Uterus (tissue), 4 donors: ENCODE measurements around the gene POLR1E. TPM values are rescaled to one million over a fixed set of nuclear protein-coding genes. Genes with fewer than 3 reads are reported as not detected.

Experiments used
- DNase-seq, 2 donors: peaks; one replicate each; pipeline ENCODE4 v3.0.0-alpha.2; 2019 to 2020
- H3K27ac ChIP-seq, 2 donors: fragments of 200-600 bp; sonication (generic); 1 replicate in 1 of 2; 2 replicates in 1 of 2; pipeline ENCODE4 v1.5.1; 2016 to 2018
- H3K27me3 ChIP-seq, 2 donors: fragments of 200-600 bp; sonication (generic); one replicate each; pipeline ENCODE4 v1.5.1; 2018 to 2019; ENCODE audit warnings: control low read depth in 1 of 2
- H3K36me3 ChIP-seq, 2 donors: fragments of 200-600 bp; sonication (generic); one replicate each; pipeline ENCODE4 v1.5.1; 2019; ENCODE audit warnings: control low read depth in 1 of 2
- H3K4me1 ChIP-seq, 2 donors: fragments of 200-600 bp; sonication (generic); one replicate each; pipeline ENCODE4 v1.5.1; 2018 to 2019; ENCODE audit warnings: control low read depth in 1 of 2
- H3K4me3 ChIP-seq, 2 donors: fragments of 200-600 bp; sonication (generic); 1 replicate in 1 of 2; 2 replicates in 1 of 2; pipeline ENCODE4 v1.5.1; 2018 to 2019; ENCODE audit warnings: mild to moderate bottlenecking in 1 of 2
- H3K9me3 ChIP-seq, 2 donors: fragments of 200-600 bp; sonication (generic); one replicate each; pipeline ENCODE4 v1.5.1; 2019; ENCODE audit warnings: control low read depth in 1 of 2
- POLR2A ChIP-seq, 2 donors: fragments of 450-650 bp; IDR thresholded peaks; one replicate each; pipeline ENCODE4 v1.6.1; 2016; ENCODE audit warnings: antibody characterized with exemption in 2 of 2, mild to moderate bottlenecking in 1 of 2, moderate library complexity in 1 of 2
- intact Hi-C: fragments of 100-400 bp; cut with DNase I; formaldehyde crosslinking; loops from one replicate; pipeline ENCODE4 v1.15.1; 2023; ENCODE audit warnings: low total_unique reads
- total RNA-seq, 4 donors: library from RNA; depleted of rRNA in 3 of 4; stranded (reverse); fragments of >200 nt in 3 of 4; gene quantifications; one replicate each; pipeline versions ENCODE4 v1.1.0 to v1.2.4, GENCODE V29; 2014 to 2023
- TF ChIP-seq, protein P1 (sequence below), 4 experiments: fragments of 200-600 bp in 2 of 4; fragments of 450-650 bp in 2 of 4; sonication (generic) in 2 of 4; IDR thresholded peaks; one replicate each; pipeline ENCODE4 v1.5.1; 2016 to 2019; ENCODE audit warnings: antibody characterized with exemption in 4 of 4, mild to moderate bottlenecking in 2 of 4, moderate library complexity in 1 of 4
- donor health status: DM: yes; HTN: yes; CAD: no.

POLR1E gene
- total RNA-seq, 4 donors from 2014 or later = 13.2 to 42.7 (median 35.8) TPM

DNA sequence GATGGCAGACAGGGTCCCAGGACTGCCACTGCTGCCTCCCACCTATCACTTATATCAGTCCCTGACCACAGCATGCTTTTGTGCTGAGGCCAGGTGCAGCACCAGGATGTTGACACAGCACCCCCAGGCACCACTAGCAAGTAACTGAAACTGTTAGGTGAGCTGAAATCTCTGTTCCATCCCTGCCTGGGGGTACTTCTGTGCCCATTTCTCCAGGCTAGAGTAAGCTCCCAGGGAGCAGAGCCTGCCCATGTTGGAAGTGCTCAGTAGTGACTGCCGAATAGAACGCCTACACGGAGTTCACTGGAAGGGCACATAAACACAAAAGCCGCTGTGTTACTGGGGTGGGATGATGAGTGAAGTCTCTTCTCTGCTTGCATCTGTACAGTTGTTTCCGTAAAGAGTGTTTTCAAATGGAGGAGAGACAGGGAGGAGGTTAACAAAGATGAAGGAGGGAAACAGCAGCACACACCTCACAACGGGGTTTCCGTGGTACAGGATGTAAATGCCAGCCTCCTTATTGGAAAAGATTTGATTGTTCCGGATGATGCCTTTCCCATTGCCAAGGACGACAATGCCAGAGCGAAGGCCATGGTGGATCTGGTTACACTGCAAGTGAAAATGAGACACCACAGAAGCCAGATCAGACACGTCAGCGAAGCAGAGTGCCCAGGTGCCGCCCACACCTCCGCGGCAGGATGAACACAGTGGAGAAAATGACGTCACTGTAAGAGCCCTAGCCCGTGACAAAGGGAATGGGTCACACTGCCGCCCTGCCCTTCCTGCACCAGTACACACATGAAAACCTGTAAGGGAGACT is 43.1 kb downstream of the POLR1E start:
- intact Hi-C loops = no loop called here
- H3K27ac ChIP-seq = no peak overlapping the region
- TF ChIP-seq POLR2A (IDR thresholded peaks at IDR 0.05) = no peak
- TF ChIP-seq, protein P1, sequence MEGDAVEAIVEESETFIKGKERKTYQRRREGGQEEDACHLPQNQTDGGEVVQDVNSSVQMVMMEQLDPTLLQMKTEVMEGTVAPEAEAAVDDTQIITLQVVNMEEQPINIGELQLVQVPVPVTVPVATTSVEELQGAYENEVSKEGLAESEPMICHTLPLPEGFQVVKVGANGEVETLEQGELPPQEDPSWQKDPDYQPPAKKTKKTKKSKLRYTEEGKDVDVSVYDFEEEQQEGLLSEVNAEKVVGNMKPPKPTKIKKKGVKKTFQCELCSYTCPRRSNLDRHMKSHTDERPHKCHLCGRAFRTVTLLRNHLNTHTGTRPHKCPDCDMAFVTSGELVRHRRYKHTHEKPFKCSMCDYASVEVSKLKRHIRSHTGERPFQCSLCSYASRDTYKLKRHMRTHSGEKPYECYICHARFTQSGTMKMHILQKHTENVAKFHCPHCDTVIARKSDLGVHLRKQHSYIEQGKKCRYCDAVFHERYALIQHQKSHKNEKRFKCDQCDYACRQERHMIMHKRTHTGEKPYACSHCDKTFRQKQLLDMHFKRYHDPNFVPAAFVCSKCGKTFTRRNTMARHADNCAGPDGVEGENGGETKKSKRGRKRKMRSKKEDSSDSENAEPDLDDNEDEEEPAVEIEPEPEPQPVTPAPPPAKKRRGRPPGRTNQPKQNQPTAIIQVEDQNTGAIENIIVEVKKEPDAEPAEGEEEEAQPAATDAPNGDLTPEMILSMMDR (IDR thresholded peaks at IDR 0.05) = no peak
- no peak overlapping the region for H3K4me3 ChIP-seq
- no peaks in the 10 kb centered on the region for H3K9me3 ChIP-seq
- no peak for DNase-seq
- no peaks in the 10 kb centered on the region for H3K36me3 ChIP-seq
- H3K4me1 ChIP-seq = no peaks in the 10 kb centered on the region
- H3K27me3 ChIP-seq = no peaks in the 10 kb centered on the region

DNA sequence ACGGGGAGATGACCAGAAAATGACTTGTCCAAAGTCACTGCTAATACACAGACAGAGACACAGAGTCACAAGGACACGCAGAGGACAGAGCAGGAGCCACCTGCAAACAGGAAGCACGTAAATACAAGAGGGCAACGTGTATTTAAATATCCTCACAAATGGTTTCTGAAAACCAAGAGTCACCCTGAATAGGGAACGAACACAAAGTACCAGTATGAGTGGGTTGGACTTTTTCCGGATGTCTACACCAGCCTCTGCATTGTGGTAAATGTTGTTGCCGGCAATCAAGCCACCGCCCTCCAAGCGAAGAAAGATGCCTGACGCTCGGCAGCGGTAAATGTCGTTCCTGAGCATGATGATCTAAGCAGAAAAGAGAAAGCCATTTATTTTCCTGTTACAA is 46.0 kb downstream of the POLR1E start:
- H3K27me3 ChIP-seq = no peaks in the 10 kb centered on the region
- TF ChIP-seq, protein P1 (IDR thresholded peaks at IDR 0.05) = no peak
- TF ChIP-seq POLR2A (IDR thresholded peaks at IDR 0.05) = no peak
- no peaks in the 10 kb centered on the region for H3K4me1 ChIP-seq
- no peak overlapping the region for H3K27ac ChIP-seq
- no peak overlapping the region for H3K4me3 ChIP-seq
- no peaks in the 10 kb centered on the region for H3K36me3 ChIP-seq
- H3K9me3 ChIP-seq = no peaks in the 10 kb centered on the region
- intact Hi-C loops = no loop called here
- DNase-seq = no peak

DNA sequence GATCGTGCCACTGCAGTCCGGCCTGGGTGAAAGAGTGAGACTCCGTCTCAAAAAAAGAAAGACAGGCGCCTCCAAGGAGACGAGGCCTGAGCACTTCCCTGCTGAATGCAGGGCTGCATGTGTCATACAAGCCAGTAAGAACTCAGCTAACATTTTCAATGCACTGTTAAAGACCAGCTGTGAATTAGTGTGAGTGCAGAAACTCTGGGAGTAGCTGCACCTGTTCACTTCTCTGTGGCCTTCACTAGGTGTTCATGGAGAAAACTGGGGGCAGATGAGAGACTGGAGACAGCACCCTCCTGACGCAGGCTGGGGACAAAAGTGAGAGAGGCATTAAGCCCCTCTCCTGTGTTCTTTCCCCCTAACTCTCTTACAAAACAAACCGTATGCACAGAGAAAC is 48.7 kb downstream of the POLR1E start:
- no peak for DNase-seq
- TF ChIP-seq, protein P1 (IDR thresholded peaks at IDR 0.05) = no peak
- TF ChIP-seq POLR2A (IDR thresholded peaks at IDR 0.05) = no peak

DNA sequence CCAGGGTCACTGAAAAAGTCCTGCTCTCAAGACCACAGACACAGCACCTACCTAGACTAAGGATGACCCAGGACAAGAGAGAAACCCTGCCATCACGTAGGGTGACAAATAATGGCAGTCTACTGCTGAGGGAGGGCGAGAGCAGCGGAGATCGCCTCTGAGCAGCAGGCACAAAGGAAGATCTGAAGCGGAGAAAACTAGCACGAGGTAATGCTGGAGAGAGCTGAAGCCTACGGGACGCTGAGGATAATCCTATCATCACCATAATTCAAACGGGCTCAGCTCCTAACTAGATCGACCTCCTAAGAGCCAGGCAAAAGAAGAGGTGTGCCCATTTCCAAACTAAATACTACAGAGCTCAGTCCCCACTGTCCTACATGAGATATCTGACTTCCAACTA is 49.2 kb downstream of the POLR1E start:
- DNase-seq = no peak
- TF ChIP-seq, protein P1 (IDR thresholded peaks at IDR 0.05) = no peak
- TF ChIP-seq POLR2A (IDR thresholded peaks at IDR 0.05) = no peak
- H3K36me3 ChIP-seq = no peaks in the 10 kb centered on the region
- no peaks in the 10 kb centered on the region for H3K9me3 ChIP-seq
- intact Hi-C loops = no loop called here
- H3K27me3 ChIP-seq = no peaks in the 10 kb centered on the region
- no peak overlapping the region for H3K4me3 ChIP-seq
- H3K4me1 ChIP-seq = no peaks in the 10 kb centered on the region
- no peak overlapping the region for H3K27ac ChIP-seq

More for the DNA sequence above, 48.7 kb downstream of the POLR1E start:
- Histone ChIP-seq H3K4me3 (no peak overlapping the region), H3K27ac (no peak overlapping the region), H3K9me3 (no peaks in the 10 kb centered on the region), H3K36me3 (no peaks in the 10 kb centered on the region), H3K27me3 (no peaks in the 10 kb centered on the region), H3K4me1 (no peaks in the 10 kb centered on the region)
- intact Hi-C loops = no loop called here

DNA sequence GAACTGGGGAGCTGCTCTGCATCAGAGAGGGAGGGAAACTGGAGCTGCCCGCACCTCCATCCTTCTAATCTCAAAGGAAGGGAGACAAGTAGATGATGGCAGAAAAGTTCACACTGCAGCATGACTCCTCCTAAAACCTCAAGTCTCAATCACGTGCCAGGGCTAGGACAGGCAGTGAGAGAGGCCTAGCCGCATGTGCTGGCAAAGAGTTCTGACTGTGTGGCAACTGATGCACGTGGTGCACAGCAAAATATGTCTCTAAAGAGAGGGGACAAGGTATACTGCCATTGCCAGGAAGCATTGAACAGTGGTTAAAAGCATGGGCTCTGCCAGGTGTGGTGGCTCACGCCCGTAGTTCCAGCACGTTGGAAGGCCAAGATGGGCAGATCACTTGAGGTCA is 52.4 kb downstream of the POLR1E start:
- Histone ChIP-seq H3K36me3 (no peaks in the 10 kb centered on the region), H3K27ac (no peak overlapping the region)

More for the DNA sequence above, 52.4 kb downstream of the POLR1E start:
- no peak for DNase-seq
- intact Hi-C loops = no loop called here
- no peaks in the 10 kb centered on the region for H3K27me3 ChIP-seq
- no peak for TF ChIP-seq POLR2A (IDR thresholded peaks at IDR 0.05)
- TF ChIP-seq, protein P1 (IDR thresholded peaks at IDR 0.05) = no peak
- no peaks in the 10 kb centered on the region for H3K4me1 ChIP-seq
- H3K4me3 ChIP-seq = no peak overlapping the region
- no peaks in the 10 kb centered on the region for H3K9me3 ChIP-seq
